Endothelial cell of umbilical vein (primary cell): ENCODE results near the gene TMC1. TPM values are rescaled to one million over a fixed set of nuclear protein-coding genes. Genes with fewer than 3 reads are reported as not detected.

Source experiments
- BruUV-seq: library from RNA; stranded (reverse); fragments of 400-500 nt; replicated peaks from 2 replicates; lab custom pipeline; 2021; lab: Mats Ljungman, UMichigan
- CTCF ChIA-PET: fragments of 300-600, 350-600 bp; sonication (Branson Sonifier 250); formaldehyde crosslinking; loops from one replicate; lab custom pipeline; 2021; ENCODE audit warnings: antibody characterized with exemption, inconsistent platforms; lab: Charles Lee
- POLR2A ChIA-PET: fragments of 300-600, 350-600 bp; sonication (Branson Sonifier 250); formaldehyde crosslinking; loops from one replicate; lab custom pipeline; 2021; ENCODE audit warnings: antibody characterized with exemption, inconsistent platforms; lab: Charles Lee
- DNase-seq: peaks from one replicate; pipeline ENCODE4 v3.0.0-alpha.2; 2011; ENCODE audit warnings: low read depth, low spot score
- FAIRE-seq: peaks from 2 replicates; lab custom pipeline; 2011; peaks lifted over from hg19 to GRCh38; lab: Jason Lieb, UNC
- H2AFZ ChIP-seq: 2 replicates; pipeline ENCODE4 v1.6.0; 2012; ENCODE audit warnings: low read depth, low read length, control low read depth, inconsistent platforms
- H3K27ac ChIP-seq: 2 replicates; pipeline ENCODE4 v1.5.1; 2011; ENCODE audit warnings: low read depth, mild to moderate bottlenecking, control low read depth, low read length, moderate library complexity; ENCODE audit not compliant: insufficient read depth
- H3K27me3 ChIP-seq, 2 experiments: 2 replicates each; pipeline versions ENCODE4 v1.6.0 to v1.6.1; 2011; ENCODE audit warnings: low read length in 2 of 2, mixed read lengths in 1 of 2; ENCODE audit not compliant: control insufficient read depth in 2 of 2, insufficient read depth in 2 of 2
- H3K36me3 ChIP-seq, 2 experiments: 2 replicates in 1 of 2; 3 replicates in 1 of 2; pipeline ENCODE4 v1.5.1; 2011; ENCODE audit warnings: low read length in 2 of 2, mild to moderate bottlenecking in 1 of 2, moderate library complexity in 1 of 2; ENCODE audit not compliant: control insufficient read depth in 2 of 2, insufficient read depth in 2 of 2; ENCODE audit errors: extremely low read depth in 1 of 2
- H3K4me1 ChIP-seq: 3 replicates; pipeline ENCODE4 v1.5.1; 2011; ENCODE audit warnings: mild to moderate bottlenecking, low read length; ENCODE audit not compliant: control insufficient read depth, insufficient read depth; ENCODE audit errors: extremely low read depth
- H3K4me2 ChIP-seq: 2 replicates; pipeline ENCODE4 v1.6.1; 2011; ENCODE audit warnings: low read length, control low read depth, mixed read lengths; ENCODE audit not compliant: insufficient read depth
- H3K4me3 ChIP-seq, 3 experiments: fragments of 200-600 bp in 1 of 3; sonication (generic), shearing (Covaris generic) in 1 of 3; replicated peaks in 1 of 3; 2 replicates each; pipeline ENCODE4 v1.5.1; 2011 to 2016; ENCODE audit warnings: control low read depth in 3 of 3, low read length in 3 of 3, mild to moderate bottlenecking in 2 of 3, inconsistent platforms in 1 of 3, low read depth in 1 of 3, moderate library complexity in 1 of 3; ENCODE audit not compliant: insufficient read depth in 1 of 3
- H3K79me2 ChIP-seq: 2 replicates; pipeline ENCODE4 v1.6.0; 2012; ENCODE audit warnings: low read length, inconsistent platforms; ENCODE audit not compliant: control insufficient read depth, insufficient read depth
- H3K9ac ChIP-seq: replicated peaks from 2 replicates; pipeline ENCODE3; 2011; ENCODE audit warnings: low read length, control low read depth; ENCODE audit not compliant: insufficient read depth; ENCODE audit errors: extremely low read depth
- H3K9me1 ChIP-seq: replicated peaks from 3 replicates; pipeline ENCODE4 v1.6.0; 2011; ENCODE audit warnings: mild to moderate bottlenecking, low read length; ENCODE audit not compliant: control insufficient read depth, insufficient read depth; ENCODE audit errors: extremely low read depth
- H3K9me3 ChIP-seq: replicated peaks from 2 replicates; pipeline ENCODE4 v1.5.1; 2012; ENCODE audit warnings: low read length, inconsistent platforms; ENCODE audit not compliant: control insufficient read depth, insufficient read depth
- H4K20me1 ChIP-seq: replicated peaks from 2 replicates; pipeline ENCODE3; 2011; ENCODE audit warnings: mild to moderate bottlenecking, low read length; ENCODE audit not compliant: control insufficient read depth, insufficient read depth; ENCODE audit errors: extremely low read depth
- CTCF ChIP-seq, 2 donors: IDR thresholded peaks; 1 replicate in 1 of 2; 2 replicates in 1 of 2; pipeline ENCODE4 v1.5.1; 2011; ENCODE audit warnings: low read length in 2 of 2, mild to moderate bottlenecking in 2 of 2, moderate library complexity in 2 of 2, control low read depth in 1 of 2, inconsistent platforms in 1 of 2, low read depth in 1 of 2; ENCODE audit not compliant: insufficient read depth in 1 of 2; ENCODE audit errors: extremely low read depth in 1 of 2
- EZH2 ChIP-seq: IDR thresholded peaks from 2 replicates; pipeline ENCODE4 v1.6.1; 2012; ENCODE audit warnings: borderline replicate concordance, low read depth, mild to moderate bottlenecking, moderate library complexity, low read length, inconsistent platforms; ENCODE audit not compliant: severe bottlenecking
- FOS ChIP-seq: IDR thresholded peaks from 2 replicates; pipeline ENCODE4 v1.6.1; 2011; ENCODE audit warnings: mild to moderate bottlenecking, low read length, moderate library complexity, borderline replicate concordance; ENCODE audit not compliant: insufficient read depth
- GATA2 ChIP-seq: IDR thresholded peaks from 2 replicates; pipeline ENCODE4 v1.7.0; 2011; ENCODE audit warnings: low read depth, mild to moderate bottlenecking, moderate library complexity, mixed read lengths, low read length; ENCODE audit not compliant: insufficient read length, insufficient read depth
- JUN ChIP-seq: IDR thresholded peaks from 2 replicates; pipeline ENCODE4 v1.6.1; 2011; ENCODE audit warnings: borderline replicate concordance, low read depth; ENCODE audit not compliant: insufficient read length, insufficient read depth
- MAX ChIP-seq: IDR thresholded peaks from 2 replicates; pipeline ENCODE4 v1.6.1; 2011; ENCODE audit not compliant: insufficient read depth, insufficient read length
- MYC ChIP-seq: IDR thresholded peaks from one replicate; pipeline ENCODE4 v1.6.1; 2011; ENCODE audit warnings: mild to moderate bottlenecking, low read depth, low read length
- POLR2A ChIP-seq: IDR thresholded peaks from 2 replicates; pipeline ENCODE4 v1.6.1; 2012; ENCODE audit warnings: low read depth, mild to moderate bottlenecking, control low read depth, low read length
- POLR2AphosphoS5 ChIP-seq: IDR thresholded peaks from 2 replicates; pipeline ENCODE4 v1.6.1; 2012; ENCODE audit warnings: low read depth, mild to moderate bottlenecking, control low read depth, low read length, moderate library complexity; ENCODE audit not compliant: insufficient read depth
- dilution Hi-C: fragments of 300-500 bp; cut with MboI; formaldehyde crosslinking; loops from one replicate; pipeline ENCODE4 v1.15.0; 2019; ENCODE audit warnings: low sequenced_read_pairs; ENCODE audit not compliant: extremely low pct_ligation_motif_present
- intact Hi-C: fragments of 100-400 bp; cut with micrococcal nuclease; formaldehyde crosslinking; loops from one replicate; pipeline ENCODE4 v1.10.0; 2022
- polyA plus RNA-seq, 4 experiments: library from polyadenylated mRNA; depleted of rRNA in 3 of 4; stranded (reverse) in 3 of 4; unstranded in 1 of 4; fragments of >200 nt; gene quantifications; 2 replicates each; pipeline versions ENCODE4 v1.2.1 to v1.2.3, GENCODE V29; 2011 to 2012; ENCODE audit warnings: missing spikeins in 1 of 4
- total RNA-seq: library from RNA; stranded (reverse); gene quantifications from 2 replicates; pipeline ENCODE4 v1.2.3, GENCODE V29; 2021

TMC1 gene
- total and polyA plus RNA-seq, 2 donors (not counting 3 experiments of a cell fraction or from before 2014, with no cell fraction given) = 1.5 TPM; not detected in 1

GRCh38 chr9:72687331-72687730 is 165.9 kb downstream of the TMC1 start:
- H3K9me3 ChIP-seq = no peaks in the 10 kb centered on the region
- BruUV-seq = no TSS peak
- no peaks in the 10 kb centered on the region for H4K20me1 ChIP-seq
- DNase-seq = no peak
- TF ChIP-seq JUN (no peak), CTCF (IDR thresholded peaks at IDR 0.05; ENCODE audit: extremely low read depth in 1 of 2, insufficient read depth in 1 of 2, low read depth in 1 of 2, low read length in 2 of 2) (no peak), FOS (no peak), POLR2AphosphoS5 (no peak)
- dilution Hi-C loops = no loop called here
- H3K4me3 ChIP-seq = no peak overlapping the region
- H3K9me1 ChIP-seq = no peaks in the 10 kb centered on the region
- no peaks in the 10 kb centered on the region for H3K79me2 ChIP-seq
- ChIA-PET POLR2A (no interaction called here), CTCF (no interaction called here)
- H3K4me1 ChIP-seq = no peaks in the 10 kb centered on the region
- no peaks in the 10 kb centered on the region for H3K36me3 ChIP-seq
- intact Hi-C loops = no loop called here
- no peak overlapping the region for H2AFZ ChIP-seq
- H3K9ac ChIP-seq = no peak overlapping the region
- H3K4me2 ChIP-seq = no peak overlapping the region
- H3K27me3 ChIP-seq = peaks cover 0 to 6% of the 10 kb centered on the region in 2 experiments
- no peak overlapping the region for H3K27ac ChIP-seq
- no peak for FAIRE-seq

GRCh38 chr9:72691671-72692070 is 170.3 kb downstream of the TMC1 start:
- ChIA-PET POLR2A (no interaction called here), CTCF (no interaction called here)
- Histone ChIP-seq H3K27ac (no peak overlapping the region), H3K9me1 (no peaks in the 10 kb centered on the region), H3K9ac (no peak overlapping the region), H3K4me3 (no peak overlapping the region), H3K9me3 (no peaks in the 10 kb centered on the region), H2AFZ (no peak overlapping the region), H3K79me2 (no peaks in the 10 kb centered on the region), H4K20me1 (no peaks in the 10 kb centered on the region), H3K4me2 (no peak overlapping the region), H3K36me3 (no peaks in the 10 kb centered on the region), H3K4me1 (no peaks in the 10 kb centered on the region), H3K27me3 (peaks cover 0 to 4% of the 10 kb centered on the region in 2 experiments)
- DNase-seq (no peak), FAIRE-seq (no peak)
- intact Hi-C loops = no loop called here
- no TSS peak for BruUV-seq
- dilution Hi-C loops = no loop called here
- no peak for TF ChIP-seq CTCF (IDR thresholded peaks at IDR 0.05; ENCODE audit: extremely low read depth in 1 of 2, insufficient read depth in 1 of 2, low read depth in 1 of 2, low read length in 2 of 2)
- TF ChIP-seq MYC = no peak
- TF ChIP-seq JUN = no peak
- TF ChIP-seq EZH2 = no peak
- TF ChIP-seq POLR2A = no peak
- TF ChIP-seq GATA2 = no peak
- no peak for TF ChIP-seq POLR2AphosphoS5
- TF ChIP-seq FOS = no peak
- TF ChIP-seq MAX = no peak
